ENCODE measurements around the gene BDNF.
"Not testable (repeated sequence)": the region's sequence is repeated elsewhere in the genome, so short reads cannot be mapped to it uniquely, and the experiment has no call there.

The BDNF gene

DNA sequence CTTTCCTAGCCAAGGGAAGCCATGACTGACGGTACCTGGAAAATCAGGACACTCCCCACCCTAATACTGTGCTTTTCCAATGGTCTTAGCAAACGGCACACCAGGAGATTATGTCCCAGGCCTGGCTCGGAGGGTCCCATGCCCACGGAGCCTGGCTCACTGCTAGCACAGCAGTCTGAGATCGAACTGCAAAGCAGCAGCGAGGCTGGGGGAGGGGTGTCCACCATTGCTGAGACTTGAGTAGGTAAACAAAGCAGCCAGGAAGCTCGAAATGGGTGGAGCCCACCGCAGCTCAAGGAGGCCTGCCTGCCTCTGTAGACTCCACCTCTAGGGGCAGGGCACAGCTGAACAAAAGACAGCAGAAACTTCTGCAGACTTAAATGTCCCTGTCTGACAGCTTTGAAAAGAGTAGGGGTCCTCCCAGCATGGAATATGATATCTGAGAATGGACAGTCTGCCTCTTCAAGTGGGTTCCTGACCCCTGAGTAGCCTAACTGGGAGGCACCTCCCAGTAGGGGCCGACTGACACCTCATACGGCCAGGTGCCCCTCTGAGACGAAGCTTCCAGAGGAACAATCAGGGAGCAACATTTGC lies 34.6 kb downstream of the BDNF start:
- not testable (repeated sequence) for DNase-seq (ENCODE audit: low spot score)

DNA sequence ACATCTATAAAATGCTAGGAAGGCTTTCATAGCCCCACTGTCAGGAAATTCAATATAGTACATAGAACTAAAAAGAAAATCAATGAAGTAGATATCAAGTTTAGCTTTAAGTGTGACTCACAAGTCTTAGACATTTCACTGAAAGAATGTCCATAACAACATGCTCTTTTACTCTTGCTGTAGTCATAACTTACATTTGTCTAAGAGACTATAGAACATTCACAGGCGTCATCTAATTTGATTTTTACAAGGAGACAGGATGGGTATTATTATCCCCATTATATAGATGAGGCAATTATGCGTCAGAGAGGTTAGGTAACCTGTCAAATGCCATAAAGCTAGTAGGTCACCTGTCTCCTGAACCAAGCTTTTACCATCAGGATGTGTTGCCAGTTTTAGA lies 36.9 kb downstream of the BDNF start:
- DNase-seq (ENCODE audit: low spot score), result no peak

DNA sequence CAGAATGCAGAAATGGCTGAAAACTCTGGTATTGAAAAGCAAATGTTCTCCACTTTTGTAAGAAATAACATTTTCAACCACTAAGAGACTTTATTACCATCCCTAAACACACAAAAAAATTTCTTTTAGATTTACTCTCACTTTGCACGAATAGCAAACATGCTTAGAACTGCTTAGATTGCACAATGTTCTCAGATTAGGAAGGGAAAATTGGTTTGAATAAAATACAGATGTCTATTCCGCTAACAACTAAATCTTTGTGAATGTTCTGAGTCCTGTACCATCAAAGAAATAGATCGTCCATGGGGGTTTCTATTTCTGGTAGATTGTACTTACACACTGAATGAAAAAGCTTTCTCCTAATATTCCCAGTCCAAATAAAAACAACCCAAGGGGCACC lies 40.1 kb downstream of the BDNF start:
- DNase-seq (ENCODE audit: low spot score), result no peak

DNA sequence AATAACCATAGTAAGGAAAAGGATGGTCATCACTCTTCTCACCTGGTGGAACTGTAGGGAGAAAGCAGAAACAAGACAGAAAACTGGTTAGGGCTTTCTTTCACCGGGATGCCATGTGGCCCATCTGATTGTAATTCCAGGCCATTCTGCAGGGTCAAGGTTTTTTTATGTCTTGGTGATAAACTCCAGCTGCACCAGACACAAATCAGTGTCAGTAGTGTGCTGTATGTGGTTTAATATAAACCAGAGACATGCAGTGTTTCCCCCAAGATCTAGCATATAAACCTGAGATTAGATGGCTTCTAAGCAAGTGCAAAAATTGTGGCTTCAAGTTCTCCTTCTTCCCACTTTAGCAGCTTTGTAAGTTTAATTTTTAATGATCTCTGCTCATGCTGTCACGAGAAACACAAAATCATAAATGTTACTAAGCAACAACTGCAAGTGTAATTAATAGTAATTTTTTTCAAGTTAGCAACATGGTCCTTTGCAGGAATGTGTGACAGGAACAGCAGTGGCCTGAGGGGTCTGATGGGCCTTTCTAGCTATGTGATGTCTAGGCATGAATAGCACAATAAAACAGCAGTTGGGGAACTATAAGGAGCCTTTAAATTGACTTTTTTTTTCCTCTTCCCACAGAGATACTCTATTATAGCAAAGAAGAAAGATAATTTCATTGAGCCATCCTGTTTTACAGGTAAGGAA lies 41.6 kb downstream of the BDNF start:
- no peak for DNase-seq (ENCODE audit: low spot score)

DNA sequence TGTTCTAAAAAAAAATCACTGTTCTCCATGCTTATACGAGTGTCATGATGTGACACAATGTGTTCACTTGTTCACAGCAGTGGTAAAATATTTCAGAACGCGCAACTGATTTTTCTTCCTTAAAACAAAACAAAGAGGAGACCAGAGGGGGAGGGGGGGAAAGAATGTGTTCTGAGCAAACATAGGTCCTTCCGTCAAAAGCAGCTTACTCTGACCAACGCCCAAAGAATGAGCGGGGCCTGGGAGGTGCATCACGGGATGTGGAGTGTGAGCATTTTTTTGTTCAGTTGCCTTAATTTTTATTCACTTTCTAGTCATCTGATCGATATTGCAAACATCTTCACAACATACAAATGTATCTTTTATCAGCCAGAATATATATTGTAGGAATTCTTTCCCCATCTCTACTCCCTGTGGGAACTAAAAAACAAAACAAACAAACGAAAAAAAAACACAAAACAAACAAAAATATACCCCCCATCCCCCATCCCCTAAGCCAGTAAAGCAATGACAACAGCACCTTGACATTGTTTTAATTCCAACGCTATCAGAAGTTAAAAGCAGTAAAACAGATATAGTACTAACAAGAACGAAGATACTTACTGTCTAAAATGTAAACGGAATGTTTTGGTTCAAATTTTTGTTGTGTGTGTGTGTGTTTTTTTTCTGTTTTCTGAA lies 43.3 kb downstream of the BDNF start:
- no peak for DNase-seq (ENCODE audit: low spot score)

- no peak for DNase-seq (ENCODE audit: low spot score)
These were observed 43.9 kb downstream of the BDNF start for GRCh38 chr11:27656320-27656719.

DNA sequence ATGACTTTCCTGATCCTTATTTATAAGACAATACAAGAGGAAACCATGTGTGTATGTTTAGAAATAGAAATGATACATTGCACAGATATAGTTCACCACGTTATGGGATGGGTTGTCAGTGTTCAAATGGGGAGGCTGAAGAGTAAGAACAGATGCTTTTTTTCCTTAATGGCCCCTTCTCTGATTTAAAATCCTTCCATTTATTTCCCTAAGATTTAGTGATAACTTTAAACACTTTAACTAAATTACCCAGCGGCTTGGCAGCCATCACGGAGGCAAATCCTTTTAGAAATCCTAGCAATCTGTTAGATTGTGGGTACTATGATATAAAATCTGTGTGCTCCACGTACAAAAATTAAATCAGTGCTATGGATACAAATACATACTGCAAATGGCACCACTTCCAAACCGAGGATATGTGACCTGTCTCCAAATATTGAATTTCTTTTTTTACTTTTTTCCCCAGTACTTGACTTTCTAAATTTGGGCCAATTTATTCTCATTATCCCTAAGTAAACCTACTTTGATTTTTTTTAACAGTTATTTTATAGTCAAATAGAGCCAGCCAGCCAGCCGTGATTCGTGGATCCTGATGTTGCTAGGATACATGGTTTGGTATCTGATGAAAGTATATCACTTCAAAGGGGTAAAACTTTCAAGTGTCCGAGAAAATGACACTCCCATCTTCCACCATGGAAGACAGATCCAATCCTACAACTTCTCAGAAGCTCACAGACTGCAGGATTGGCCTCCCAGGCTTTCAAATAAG lies 46.1 kb downstream of the BDNF start:
- no peak for DNase-seq (ENCODE audit: low spot score)

- no peak for DNase-seq (ENCODE audit: low spot score)
These were observed 48.5 kb downstream of the BDNF start for GRCh38 chr11:27651711-27652110.

DNA sequence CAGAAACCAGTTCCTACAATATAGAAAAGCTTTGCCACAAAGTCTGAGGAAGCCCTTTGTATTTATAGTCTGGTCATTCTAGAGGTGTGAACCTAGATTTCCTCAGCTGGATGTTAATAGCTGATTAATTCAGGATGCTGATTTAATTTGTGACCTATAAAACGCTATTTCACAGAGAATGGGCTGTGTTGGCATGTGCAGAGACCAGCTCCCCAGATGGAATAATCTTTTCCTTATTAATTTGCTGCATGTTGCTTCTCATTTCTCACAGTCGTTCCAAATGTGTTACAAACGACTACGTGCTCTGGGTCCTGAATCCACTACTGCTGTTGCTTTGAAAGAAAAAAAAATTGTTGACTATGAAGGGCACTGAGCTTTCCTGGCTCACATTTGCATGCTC lies 49.3 kb downstream of the BDNF start:
- no peak for DNase-seq (ENCODE audit: low spot score)

- no peak for DNase-seq (ENCODE audit: low spot score)
These were observed 50.5 kb downstream of the BDNF start for GRCh38 chr11:27649800-27650199.

DNA sequence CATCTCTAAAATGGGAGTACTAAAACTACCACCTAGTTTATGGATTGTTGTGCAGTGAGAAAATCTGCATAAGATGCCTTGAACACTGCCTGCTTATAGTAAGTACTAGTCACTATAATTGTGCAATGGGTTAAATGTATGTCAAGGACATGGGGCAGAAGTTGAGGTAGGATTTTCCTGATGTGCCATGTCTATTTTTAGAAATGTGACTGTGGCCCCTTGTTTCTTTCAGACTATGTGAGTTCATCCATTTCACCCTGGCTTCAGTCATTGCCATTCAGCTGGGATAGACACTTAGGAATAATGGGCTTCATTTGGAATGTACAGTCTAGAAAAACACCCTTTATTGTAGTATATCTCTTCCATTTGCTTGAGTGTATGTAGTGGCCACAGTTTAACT lies 51.4 kb downstream of the BDNF start:
- DNase-seq (ENCODE audit: low spot score), result no peak

- no peak for DNase-seq (ENCODE audit: low spot score)
These were observed 54.0 kb downstream of the BDNF start for GRCh38 chr11:27646051-27646818.

GRCh38 chr11:27642954-27643353 lies 57.3 kb downstream of the BDNF start:
- DNase-seq (ENCODE audit: low spot score), result no peak

- DNase-seq (ENCODE audit: low spot score), result no peak
These were observed 59.3 kb downstream of the BDNF start for GRCh38 chr11:27640954-27641353.

DNA sequence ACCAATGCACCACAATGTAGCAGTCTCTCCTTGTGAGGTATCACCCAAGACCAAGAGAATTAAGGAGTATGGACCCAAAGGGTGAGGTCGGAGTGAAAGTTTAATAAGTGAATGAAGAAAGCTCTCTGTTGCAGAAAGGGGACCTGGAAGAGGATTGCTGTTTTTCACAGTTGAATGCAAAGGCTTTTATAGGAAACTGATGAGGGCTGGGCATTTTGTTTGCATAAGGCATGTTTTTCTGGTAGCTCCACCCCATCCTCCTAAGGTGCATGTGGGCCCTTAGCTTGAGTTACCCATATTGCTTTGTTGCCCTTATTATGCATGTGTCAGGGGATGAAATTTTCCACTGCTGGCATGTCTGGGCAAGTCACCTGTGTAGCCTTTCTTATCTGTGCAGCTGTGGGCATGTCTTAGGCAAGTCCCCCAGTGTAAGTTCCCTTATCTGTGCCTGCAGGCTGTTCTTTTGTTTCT lies 64.7 kb downstream of the BDNF start:
- DNase-seq (ENCODE audit: low spot score), result no peak

GRCh38 chr11:27634776-27635175 lies 65.5 kb downstream of the BDNF start:
- DNase-seq (ENCODE audit: low spot score), result not testable (repeated sequence)

- not testable (repeated sequence) for DNase-seq (ENCODE audit: low spot score)
These were observed 66.0 kb downstream of the BDNF start for GRCh38 chr11:27634282-27634681.

- DNase-seq (ENCODE audit: low spot score), result not testable (repeated sequence)
These were observed 71.2 kb downstream of the BDNF start for GRCh38 chr11:27629023-27629422.

- no peak for DNase-seq (ENCODE audit: low spot score)
These were observed 72.3 kb downstream of the BDNF start for GRCh38 chr11:27627979-27628378.

DNA sequence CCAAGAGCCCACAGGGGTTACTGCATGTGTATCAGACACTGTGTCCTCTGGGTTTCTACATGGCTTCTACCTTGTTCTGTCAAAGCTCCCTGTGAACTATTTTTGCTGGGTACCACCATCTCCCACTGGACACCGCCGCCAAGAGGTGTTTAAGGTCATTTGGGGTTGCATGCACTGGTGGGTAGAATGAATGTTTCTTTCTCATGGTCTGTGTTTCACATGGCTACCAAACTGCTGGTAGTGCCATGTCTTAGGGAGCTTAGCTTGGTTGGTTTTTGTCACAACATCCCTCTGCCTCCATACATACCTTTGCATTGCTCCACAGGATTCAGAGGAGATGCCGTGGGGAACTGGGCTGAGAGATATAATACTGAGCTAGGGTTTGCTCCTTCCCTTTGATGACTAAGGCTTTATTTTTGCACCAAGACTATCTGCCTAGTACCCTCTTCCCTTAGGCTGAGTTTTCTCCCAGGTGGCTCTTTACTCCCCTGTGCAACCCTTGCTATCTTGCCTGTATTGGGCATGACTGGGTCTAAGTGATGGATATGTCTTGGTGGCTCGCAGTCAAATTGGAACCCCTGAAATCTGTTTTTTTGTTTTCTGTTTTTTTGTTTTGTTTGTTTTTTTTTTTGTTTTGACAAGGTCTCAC lies 73.2 kb downstream of the BDNF start:
- DNase-seq (ENCODE audit: low spot score), result no peak

GRCh38 chr11:27626269-27626937 lies 73.9 kb downstream of the BDNF start:
- DNase-seq (ENCODE audit: low spot score), result no peak
